ENCODE data around the gene PDE4D.

DNA sequence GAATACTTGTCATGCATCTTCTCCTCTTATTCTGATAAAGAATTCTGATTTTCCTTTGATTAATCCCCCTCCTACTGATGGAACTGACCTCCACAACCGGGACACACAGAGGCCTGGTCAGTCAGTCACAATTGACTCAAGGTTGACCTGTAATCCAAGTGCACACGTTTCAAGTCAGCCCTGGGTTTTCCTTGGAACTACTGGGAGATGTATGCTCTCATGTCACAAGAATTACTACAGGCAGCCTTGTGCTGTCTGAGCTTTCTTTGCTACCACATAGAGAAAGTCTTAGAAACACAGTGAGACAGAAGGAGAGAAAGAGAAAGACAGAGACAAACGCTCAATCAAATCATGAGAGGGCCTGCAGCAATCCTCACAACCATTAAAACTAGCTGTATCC, 345.8 kb downstream of the PDE4D start:
- TF ChIP-seq, protein P1, sequence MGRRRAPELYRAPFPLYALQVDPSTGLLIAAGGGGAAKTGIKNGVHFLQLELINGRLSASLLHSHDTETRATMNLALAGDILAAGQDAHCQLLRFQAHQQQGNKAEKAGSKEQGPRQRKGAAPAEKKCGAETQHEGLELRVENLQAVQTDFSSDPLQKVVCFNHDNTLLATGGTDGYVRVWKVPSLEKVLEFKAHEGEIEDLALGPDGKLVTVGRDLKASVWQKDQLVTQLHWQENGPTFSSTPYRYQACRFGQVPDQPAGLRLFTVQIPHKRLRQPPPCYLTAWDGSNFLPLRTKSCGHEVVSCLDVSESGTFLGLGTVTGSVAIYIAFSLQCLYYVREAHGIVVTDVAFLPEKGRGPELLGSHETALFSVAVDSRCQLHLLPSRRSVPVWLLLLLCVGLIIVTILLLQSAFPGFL (CRISPR knock-in tag; IDR thresholded peaks at IDR 0.05; ENCODE audit: borderline replicate concordance) = no peak
- TF ChIP-seq TEAD1 (CRISPR knock-in tag; IDR thresholded peaks at IDR 0.05) = no peak
- TF ChIP-seq, protein P2, sequence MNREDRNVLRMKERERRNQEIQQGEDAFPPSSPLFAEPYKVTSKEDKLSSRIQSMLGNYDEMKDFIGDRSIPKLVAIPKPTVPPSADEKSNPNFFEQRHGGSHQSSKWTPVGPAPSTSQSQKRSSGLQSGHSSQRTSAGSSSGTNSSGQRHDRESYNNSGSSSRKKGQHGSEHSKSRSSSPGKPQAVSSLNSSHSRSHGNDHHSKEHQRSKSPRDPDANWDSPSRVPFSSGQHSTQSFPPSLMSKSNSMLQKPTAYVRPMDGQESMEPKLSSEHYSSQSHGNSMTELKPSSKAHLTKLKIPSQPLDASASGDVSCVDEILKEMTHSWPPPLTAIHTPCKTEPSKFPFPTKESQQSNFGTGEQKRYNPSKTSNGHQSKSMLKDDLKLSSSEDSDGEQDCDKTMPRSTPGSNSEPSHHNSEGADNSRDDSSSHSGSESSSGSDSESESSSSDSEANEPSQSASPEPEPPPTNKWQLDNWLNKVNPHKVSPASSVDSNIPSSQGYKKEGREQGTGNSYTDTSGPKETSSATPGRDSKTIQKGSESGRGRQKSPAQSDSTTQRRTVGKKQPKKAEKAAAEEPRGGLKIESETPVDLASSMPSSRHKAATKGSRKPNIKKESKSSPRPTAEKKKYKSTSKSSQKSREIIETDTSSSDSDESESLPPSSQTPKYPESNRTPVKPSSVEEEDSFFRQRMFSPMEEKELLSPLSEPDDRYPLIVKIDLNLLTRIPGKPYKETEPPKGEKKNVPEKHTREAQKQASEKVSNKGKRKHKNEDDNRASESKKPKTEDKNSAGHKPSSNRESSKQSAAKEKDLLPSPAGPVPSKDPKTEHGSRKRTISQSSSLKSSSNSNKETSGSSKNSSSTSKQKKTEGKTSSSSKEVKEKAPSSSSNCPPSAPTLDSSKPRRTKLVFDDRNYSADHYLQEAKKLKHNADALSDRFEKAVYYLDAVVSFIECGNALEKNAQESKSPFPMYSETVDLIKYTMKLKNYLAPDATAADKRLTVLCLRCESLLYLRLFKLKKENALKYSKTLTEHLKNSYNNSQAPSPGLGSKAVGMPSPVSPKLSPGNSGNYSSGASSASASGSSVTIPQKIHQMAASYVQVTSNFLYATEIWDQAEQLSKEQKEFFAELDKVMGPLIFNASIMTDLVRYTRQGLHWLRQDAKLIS (CRISPR knock-in tag; IDR thresholded peaks at IDR 0.05; ENCODE audit: borderline replicate concordance) = no peak
- TF ChIP-seq, protein P3, sequence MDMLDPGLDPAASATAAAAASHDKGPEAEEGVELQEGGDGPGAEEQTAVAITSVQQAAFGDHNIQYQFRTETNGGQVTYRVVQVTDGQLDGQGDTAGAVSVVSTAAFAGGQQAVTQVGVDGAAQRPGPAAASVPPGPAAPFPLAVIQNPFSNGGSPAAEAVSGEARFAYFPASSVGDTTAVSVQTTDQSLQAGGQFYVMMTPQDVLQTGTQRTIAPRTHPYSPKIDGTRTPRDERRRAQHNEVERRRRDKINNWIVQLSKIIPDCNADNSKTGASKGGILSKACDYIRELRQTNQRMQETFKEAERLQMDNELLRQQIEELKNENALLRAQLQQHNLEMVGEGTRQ (CRISPR knock-in tag; IDR thresholded peaks at IDR 0.05) = no peak
- TF ChIP-seq, protein P4, sequence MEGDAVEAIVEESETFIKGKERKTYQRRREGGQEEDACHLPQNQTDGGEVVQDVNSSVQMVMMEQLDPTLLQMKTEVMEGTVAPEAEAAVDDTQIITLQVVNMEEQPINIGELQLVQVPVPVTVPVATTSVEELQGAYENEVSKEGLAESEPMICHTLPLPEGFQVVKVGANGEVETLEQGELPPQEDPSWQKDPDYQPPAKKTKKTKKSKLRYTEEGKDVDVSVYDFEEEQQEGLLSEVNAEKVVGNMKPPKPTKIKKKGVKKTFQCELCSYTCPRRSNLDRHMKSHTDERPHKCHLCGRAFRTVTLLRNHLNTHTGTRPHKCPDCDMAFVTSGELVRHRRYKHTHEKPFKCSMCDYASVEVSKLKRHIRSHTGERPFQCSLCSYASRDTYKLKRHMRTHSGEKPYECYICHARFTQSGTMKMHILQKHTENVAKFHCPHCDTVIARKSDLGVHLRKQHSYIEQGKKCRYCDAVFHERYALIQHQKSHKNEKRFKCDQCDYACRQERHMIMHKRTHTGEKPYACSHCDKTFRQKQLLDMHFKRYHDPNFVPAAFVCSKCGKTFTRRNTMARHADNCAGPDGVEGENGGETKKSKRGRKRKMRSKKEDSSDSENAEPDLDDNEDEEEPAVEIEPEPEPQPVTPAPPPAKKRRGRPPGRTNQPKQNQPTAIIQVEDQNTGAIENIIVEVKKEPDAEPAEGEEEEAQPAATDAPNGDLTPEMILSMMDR (IDR thresholded peaks at IDR 0.05) = no peak
- TF ChIP-seq, protein P5, sequence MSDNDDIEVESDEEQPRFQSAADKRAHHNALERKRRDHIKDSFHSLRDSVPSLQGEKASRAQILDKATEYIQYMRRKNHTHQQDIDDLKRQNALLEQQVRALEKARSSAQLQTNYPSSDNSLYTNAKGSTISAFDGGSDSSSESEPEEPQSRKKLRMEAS (CRISPR knock-in tag; IDR thresholded peaks at IDR 0.05) = no peak
- TF ChIP-seq CBFB (CRISPR knock-in tag; IDR thresholded peaks at IDR 0.05; ENCODE audit: low read depth) = no peak
- no peak for TF ChIP-seq IRF2 (CRISPR knock-in tag; IDR thresholded peaks at IDR 0.05; ENCODE audit: borderline replicate concordance, low read depth)
- no peak for TF ChIP-seq ATF1 (CRISPR knock-in tag; IDR thresholded peaks at IDR 0.05)
- TF ChIP-seq, protein P6, sequence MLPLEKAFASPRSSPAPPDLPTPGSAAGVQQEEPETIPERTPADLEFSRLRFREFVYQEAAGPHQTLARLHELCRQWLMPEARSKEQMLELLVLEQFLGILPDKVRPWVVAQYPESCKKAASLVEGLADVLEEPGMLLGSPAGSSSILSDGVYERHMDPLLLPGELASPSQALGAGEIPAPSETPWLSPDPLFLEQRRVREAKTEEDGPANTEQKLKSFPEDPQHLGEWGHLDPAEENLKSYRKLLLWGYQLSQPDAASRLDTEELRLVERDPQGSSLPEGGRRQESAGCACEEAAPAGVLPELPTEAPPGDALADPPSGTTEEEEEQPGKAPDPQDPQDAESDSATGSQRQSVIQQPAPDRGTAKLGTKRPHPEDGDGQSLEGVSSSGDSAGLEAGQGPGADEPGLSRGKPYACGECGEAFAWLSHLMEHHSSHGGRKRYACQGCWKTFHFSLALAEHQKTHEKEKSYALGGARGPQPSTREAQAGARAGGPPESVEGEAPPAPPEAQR (CRISPR knock-in tag; IDR thresholded peaks at IDR 0.05) = no peak
- TF ChIP-seq ZNF263 (CRISPR knock-in tag; IDR thresholded peaks at IDR 0.05; ENCODE audit: low read depth) = no peak
- TF ChIP-seq ZNF416 (CRISPR knock-in tag; IDR thresholded peaks at IDR 0.05) = no peak
- TF ChIP-seq, protein P7, sequence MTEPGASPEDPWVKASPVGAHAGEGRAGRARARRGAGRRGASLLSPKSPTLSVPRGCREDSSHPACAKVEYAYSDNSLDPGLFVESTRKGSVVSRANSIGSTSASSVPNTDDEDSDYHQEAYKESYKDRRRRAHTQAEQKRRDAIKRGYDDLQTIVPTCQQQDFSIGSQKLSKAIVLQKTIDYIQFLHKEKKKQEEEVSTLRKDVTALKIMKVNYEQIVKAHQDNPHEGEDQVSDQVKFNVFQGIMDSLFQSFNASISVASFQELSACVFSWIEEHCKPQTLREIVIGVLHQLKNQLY (CRISPR knock-in tag; IDR thresholded peaks at IDR 0.05) = no peak
- no peak for TF ChIP-seq ZNF219 (CRISPR knock-in tag; IDR thresholded peaks at IDR 0.05; ENCODE audit: borderline replicate concordance)
